Progenitor cell of endocrine pancreas (in vitro differentiated cells): ENCODE measurements around the gene TANGO6. TPM values are rescaled to one million over a fixed set of nuclear protein-coding genes. Genes with fewer than 3 reads are reported as not detected.

ENCODE experiments used
- DNase-seq: peaks from one replicate; pipeline ENCODE4 v3.0.0; 2021; ENCODE audit warnings: low spot score; ENCODE audit not compliant: unreplicated experiment
- H3K27ac Mint-ChIP-seq: 2 replicates; pipeline ENCODE4 v1.8.0; 2021; ENCODE audit warnings: mild to moderate bottlenecking, moderate library complexity, mixed read lengths
- H3K27me3 Mint-ChIP-seq: 2 replicates; pipeline ENCODE4 v1.8.0; 2021; ENCODE audit warnings: mixed read lengths
- H3K36me3 Mint-ChIP-seq: 2 replicates; pipeline ENCODE4 v1.8.0; 2022; ENCODE audit warnings: mixed read lengths; ENCODE audit not compliant: insufficient read depth
- H3K4me1 Mint-ChIP-seq: 2 replicates; pipeline ENCODE4 v1.8.0; 2021; ENCODE audit warnings: low read depth, mixed read lengths
- H3K4me3 Mint-ChIP-seq: 2 replicates; pipeline ENCODE4 v1.8.0; 2021; ENCODE audit warnings: low read depth, mild to moderate bottlenecking, moderate library complexity, mixed read lengths
- H3K9me3 Mint-ChIP-seq: 2 replicates; pipeline ENCODE4 v1.8.0; 2021; ENCODE audit warnings: low read depth, mixed read lengths
- total RNA-seq: library from RNA; stranded (reverse); gene quantifications from 2 replicates; pipeline ENCODE4 v1.2.1, GENCODE V29; 2021
- TF ChIP-seq, protein P1 (sequence below): fragments of 200-600 bp; sonication (generic); IDR thresholded peaks from one replicate; pipeline ENCODE4 v1.5.0; 2021; ENCODE audit warnings: antibody characterized with exemption, mild to moderate bottlenecking; ENCODE audit not compliant: unreplicated experiment

TANGO6 gene
- total RNA-seq, 1 donor from 2014 or later: 14.8 TPM

DNA sequence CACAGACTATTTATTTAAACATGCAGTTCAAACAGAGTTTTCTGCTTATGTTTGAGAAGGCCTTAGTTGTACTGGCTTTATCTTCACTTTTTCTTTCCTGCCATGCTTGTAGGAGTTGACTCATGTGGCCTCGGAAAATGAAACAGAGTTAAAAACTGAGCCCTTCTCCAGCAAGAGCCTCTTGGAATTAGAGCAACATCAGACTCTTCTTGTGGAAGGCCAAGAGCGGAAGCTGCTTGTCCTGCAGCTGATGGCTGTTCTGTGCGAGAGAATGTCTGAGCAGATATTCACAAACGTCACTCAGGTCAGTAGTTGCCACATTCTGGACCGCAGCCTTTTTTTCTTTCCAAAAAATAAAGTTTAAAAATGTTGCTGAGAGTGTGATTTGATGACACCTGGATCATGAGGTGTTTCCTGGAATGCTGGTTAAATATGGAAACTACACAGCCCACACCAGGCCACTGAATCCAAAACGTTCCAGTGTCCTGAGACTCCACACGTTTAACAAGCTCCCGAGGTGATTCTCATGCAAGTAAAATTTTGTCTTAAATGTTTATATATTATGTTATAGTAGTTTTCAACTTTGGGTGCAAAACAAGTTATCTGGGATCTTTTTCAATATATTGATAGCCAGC lies 65.9 kb downstream of the TANGO6 start:
- Mint-ChIP-seq H3K4me1 (peaks cover 4% of the 10 kb centered on the region), H3K27me3 (no peaks in the 10 kb centered on the region), H3K4me3 (no peak overlapping the region), H3K36me3 (no peaks in the 10 kb centered on the region), H3K27ac (no peak overlapping the region), H3K9me3 (no peaks in the 10 kb centered on the region)
- TF ChIP-seq, protein P1, sequence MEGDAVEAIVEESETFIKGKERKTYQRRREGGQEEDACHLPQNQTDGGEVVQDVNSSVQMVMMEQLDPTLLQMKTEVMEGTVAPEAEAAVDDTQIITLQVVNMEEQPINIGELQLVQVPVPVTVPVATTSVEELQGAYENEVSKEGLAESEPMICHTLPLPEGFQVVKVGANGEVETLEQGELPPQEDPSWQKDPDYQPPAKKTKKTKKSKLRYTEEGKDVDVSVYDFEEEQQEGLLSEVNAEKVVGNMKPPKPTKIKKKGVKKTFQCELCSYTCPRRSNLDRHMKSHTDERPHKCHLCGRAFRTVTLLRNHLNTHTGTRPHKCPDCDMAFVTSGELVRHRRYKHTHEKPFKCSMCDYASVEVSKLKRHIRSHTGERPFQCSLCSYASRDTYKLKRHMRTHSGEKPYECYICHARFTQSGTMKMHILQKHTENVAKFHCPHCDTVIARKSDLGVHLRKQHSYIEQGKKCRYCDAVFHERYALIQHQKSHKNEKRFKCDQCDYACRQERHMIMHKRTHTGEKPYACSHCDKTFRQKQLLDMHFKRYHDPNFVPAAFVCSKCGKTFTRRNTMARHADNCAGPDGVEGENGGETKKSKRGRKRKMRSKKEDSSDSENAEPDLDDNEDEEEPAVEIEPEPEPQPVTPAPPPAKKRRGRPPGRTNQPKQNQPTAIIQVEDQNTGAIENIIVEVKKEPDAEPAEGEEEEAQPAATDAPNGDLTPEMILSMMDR: no peak
- DNase-seq: no peak

GRCh38 chr16:68910051-68910450 lies 66.7 kb downstream of the TANGO6 start:
- H3K27me3 Mint-ChIP-seq: no peaks in the 10 kb centered on the region
- DNase-seq: no peak
- TF ChIP-seq, protein P1: no peak
- no peaks in the 10 kb centered on the region for H3K36me3 Mint-ChIP-seq
- H3K4me1 Mint-ChIP-seq: peaks cover 4% of the 10 kb centered on the region
- H3K4me3 Mint-ChIP-seq: no peak overlapping the region
- no peak overlapping the region for H3K27ac Mint-ChIP-seq
- no peaks in the 10 kb centered on the region for H3K9me3 Mint-ChIP-seq

- no peaks in the 10 kb centered on the region for H3K9me3 Mint-ChIP-seq
- H3K4me3 Mint-ChIP-seq: no peak overlapping the region
- H3K27ac Mint-ChIP-seq: no peak overlapping the region
- H3K36me3 Mint-ChIP-seq: no peaks in the 10 kb centered on the region
- no peaks in the 10 kb centered on the region for H3K27me3 Mint-ChIP-seq
- DNase-seq: no peak
- no peaks in the 10 kb centered on the region for H3K4me1 Mint-ChIP-seq
- TF ChIP-seq, protein P1: no peak
These were observed 72.3 kb downstream of the TANGO6 start for GRCh38 chr16:68915589-68915988.

GRCh38 chr16:68917541-68917940 lies 74.2 kb downstream of the TANGO6 start:
- no peaks in the 10 kb centered on the region for H3K27me3 Mint-ChIP-seq
- no peaks in the 10 kb centered on the region for H3K9me3 Mint-ChIP-seq
- H3K36me3 Mint-ChIP-seq: peaks cover 1% of the 10 kb centered on the region
- no peak for DNase-seq
- H3K4me3 Mint-ChIP-seq: no peak overlapping the region
- no peak overlapping the region for H3K27ac Mint-ChIP-seq
- H3K4me1 Mint-ChIP-seq: peaks cover 6% of the 10 kb centered on the region
- TF ChIP-seq, protein P1: no peak

GRCh38 chr16:68920349-68920748 lies 77.0 kb downstream of the TANGO6 start:
- Mint-ChIP-seq H3K27ac (no peak overlapping the region), H3K27me3 (no peaks in the 10 kb centered on the region), H3K4me3 (no peak overlapping the region), H3K36me3 (peaks cover 1% of the 10 kb centered on the region), H3K9me3 (no peaks in the 10 kb centered on the region), H3K4me1 (peaks cover 6% of the 10 kb centered on the region)
- TF ChIP-seq, protein P1: no peak
- DNase-seq: no peak
